Activated naive CD4-positive, alpha-beta T cell treated with Interleukin-2 at 50 U/mL for 16 hours (primary cell): ENCODE results near the gene RPL37A.
"Not testable (repeated sequence)": the region's sequence is repeated elsewhere in the genome, so short reads cannot be mapped to it uniquely, and the experiment has no call there.

ENCODE experiments used
- DNase-seq: peaks from one replicate; pipeline ENCODE4 v3.0.0-alpha.2; 2020

RPL37A gene

DNA sequence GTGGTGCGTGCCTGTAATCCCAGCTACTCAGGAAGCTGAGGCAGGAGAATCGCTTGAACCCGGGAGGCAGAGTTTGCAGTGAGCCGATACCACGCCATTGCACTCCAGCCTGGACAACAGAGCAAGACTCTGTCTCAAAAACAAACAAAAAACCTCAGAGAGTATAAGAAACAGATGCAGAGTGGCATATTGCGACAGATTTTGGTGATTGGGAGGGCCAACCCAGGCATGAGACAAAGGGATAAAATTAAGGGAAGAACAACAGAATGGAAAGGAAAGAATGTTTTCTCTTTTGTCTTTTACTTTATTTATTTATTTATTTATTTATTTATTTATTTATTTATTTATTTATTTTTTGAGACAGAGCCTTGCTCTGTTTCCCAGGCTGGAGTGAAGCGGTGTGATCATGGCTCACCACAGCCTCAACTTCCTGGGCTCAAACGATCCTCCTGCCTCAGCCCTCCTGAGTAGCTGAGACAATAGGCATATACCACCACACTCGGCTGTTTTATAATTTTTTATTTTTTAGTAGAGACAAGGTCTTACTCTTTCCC, 20.0 kb downstream of the RPL37A start:
- not testable (repeated sequence) for DNase-seq

DNA sequence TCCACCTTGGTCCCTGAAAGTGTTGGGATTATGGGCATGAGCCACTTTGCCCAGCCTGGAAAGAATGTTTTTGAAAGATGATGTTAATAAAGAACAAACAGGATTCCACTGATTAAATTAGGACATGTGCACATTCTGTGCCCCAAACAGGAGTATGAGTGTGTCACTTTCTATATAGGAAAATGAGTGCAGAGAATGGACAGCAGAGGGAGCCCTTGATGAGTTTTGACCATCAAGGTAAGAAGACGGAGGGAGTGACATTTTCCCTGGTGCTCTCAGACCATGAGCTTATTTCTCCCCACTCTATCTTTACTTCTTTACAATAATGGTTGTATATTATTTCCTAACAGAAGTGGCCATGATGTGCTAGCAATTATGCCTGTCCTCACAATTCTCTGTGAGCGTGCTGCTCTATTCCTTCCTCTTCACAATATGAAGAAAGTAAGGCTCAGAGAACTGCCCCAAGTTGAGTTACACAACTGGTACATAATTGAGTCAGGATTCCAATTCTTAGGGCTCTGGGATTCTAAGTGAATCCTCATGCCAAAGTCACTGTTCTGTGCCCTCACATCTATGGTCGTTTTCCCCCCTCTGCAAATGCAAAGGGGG, 20.6 kb downstream of the RPL37A start:
- peak; percentile 17 for DNase-seq

DNA sequence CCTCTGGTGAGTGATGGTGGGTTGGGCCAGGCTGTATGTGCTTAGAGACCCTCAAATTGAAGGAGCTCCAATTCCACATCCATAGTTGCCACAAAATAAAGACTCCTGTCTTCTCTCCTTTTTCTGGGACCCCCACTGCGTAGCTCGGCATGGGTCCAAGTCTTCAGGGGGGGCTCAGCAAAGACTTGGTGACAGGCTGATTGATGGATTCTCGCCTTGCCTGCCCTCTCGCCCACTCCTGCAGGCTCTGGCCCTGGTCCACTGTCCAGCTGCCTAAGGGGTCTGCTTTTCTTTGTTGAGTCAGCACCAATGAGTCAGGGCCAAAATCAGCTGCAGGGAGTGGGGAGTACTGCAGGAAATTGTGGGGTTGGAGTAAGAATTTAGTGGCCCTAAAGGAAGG, 21.5 kb downstream of the RPL37A start:
- DNase-seq: no peak

DNA sequence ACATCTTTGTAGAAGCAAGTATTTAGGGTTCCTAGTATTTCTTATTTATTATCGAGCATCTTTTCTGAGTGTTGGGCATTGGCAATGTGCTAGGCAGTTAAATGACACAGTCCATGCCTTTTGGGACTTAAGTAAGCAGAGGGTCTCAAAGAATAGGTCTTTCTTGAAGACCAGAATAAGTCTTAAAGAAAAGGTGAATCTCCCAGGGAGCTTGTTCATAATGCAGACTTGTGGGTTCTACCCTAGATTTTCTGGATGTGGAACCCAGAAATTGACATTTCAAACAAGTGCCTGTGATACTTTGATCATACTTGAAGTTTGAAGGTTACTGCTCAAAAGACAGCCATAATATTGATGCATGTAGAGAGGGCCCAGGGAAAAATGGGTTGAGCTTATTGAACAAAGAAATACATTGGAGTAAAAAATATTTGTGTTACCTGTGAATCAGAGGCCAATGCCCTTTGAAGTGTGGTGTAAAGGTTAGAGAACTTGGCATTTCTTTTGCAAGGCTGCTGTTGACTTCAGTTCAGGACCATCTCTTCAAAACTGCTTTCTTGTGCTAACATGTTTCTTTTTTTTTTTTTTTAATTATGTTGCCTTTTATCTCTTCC, 24.4 kb downstream of the RPL37A start:
- DNase-seq: no peak

DNA sequence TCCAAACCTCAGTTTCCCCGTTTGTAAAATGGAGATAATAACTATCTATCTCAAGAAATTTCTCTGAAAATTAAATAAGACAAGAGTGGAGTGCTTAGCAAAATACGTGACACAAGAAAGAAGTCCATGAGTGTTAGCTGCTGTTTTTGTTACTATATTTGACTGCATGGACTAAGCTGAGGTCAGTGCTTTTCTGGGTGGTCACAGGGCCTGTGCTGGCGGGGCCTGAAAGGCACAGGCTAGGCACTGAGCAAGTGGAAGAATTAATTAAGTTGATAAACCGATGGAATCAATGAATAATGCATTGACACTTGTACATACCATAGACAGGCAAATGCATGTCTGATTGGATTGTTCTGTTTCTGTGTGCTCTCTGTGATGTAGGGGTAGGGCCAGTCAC, 27.3 kb downstream of the RPL37A start:
- DNase-seq: no peak

DNA sequence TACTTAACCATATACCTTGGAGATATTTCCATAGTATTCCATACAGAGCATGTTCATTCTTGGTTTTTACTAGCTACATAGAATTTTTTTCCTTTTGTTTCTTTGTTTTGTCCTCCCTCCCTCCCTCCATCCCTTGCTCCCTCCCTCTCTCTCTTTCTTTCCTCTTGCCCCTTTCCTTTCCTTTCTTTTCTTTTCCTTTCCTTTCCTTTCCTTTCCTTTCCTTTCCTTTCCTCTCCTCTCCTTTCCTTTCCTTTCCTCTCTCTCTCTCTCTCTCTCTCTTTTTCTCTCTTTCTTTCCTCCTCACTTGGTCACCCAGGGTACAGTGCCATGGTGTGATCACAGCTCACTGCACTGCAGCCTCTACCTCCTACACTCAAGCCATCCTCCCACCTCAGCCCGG, 28.3 kb downstream of the RPL37A start:
- DNase-seq: no peak

DNA sequence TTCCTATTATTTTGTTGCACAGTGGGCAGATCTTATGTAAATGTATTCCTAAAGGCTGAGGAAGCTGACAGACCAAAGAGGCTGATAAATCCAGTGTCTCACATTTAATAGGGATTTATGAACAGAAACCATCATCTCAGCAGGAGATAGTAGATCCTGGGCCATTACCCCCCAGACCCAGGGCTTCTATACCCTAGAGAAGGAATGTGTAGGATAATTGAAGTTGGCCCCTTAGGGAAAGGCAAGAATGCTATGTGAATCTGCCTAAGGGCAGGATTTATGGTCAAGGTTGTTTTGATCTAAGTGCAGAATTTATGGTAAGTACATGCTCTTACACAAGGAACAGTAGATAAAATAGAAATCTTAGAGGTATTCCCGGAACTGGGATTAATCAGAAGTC, 29.0 kb downstream of the RPL37A start:
- no peak for DNase-seq

DNA sequence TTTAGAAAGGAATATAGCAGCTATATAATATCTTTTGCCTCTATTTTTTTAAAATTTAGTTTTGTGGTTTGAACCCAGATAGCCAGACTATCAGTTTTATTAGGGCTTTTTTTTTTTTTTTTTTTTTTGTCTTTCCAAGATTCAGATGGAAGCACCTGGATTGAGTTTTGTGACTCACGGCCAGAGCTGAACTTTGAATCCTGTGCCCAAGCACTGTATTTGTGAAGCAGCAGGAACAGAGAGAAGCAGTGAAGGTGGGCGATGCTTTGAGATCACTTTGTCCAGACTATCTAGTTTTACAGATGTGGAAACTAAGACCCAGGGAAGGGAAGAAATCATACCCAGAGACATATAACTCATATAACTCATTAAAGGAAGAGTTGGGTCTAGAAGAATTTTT, 33.9 kb downstream of the RPL37A start:
- DNase-seq: no peak

DNA sequence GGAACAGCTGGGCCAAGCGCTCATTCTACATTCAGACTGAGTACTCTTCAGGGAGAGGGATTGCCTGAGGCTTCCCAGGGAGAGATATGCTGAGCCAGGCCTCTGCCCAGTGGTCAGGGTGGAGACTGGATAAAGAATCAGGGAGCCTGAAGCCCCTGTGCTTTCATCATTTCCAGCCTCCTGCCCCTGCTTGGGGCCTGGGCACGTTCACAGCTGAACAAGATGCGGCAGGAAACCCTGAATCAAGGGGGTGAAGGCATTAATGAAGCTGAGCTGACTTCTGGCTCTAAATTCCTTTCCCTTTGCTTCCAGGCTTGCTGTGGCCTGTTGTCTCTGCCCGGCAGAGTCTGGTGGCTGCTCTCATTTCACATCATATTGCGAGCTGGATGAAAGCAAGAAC, 35.0 kb downstream of the RPL37A start:
- no peak for DNase-seq

DNA sequence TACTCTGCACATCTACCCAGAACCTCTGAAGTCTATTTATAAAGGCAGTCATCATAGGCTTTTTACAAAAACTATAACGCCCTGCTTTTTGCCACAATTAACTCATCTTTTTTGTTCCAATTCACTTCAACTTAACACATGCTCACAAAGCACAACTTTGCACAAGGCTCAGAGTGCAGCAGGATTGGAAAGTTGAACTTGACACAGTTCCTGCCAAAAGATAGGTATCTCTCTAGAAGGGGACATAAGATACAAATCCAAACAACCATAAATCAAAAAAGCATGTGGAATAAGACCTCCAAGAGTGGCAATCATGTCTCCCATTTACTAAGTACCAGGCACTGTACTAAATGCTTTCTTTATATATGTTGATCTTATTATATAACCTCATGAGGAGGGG, 36.2 kb downstream of the RPL37A start:
- no peak for DNase-seq

DNA sequence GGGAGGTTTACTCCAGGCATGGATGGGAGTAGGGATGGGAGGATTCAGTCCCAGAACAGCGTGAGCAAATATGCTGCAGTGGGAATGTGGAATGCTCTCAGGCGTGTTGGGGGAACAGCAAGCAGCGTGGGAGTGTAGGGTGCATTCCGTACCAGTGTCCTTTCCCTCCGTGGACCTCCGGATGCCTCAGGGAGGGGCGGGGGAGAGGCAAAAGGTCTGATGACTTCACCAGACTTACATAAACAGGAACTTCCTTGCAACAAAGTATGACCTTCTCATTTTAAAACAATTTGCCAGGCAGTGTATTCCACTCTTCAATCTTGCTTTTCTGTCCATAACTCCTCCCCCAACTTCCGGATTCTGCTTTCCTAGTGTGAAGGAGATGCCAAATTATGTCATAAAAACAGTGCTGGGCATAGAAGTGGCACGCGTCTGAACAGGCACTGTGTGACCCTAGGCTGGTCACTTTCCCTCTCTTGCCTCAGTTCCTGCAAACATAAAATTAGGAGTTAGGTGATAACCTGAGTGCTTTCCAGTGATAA, 36.9 kb downstream of the RPL37A start:
- no peak for DNase-seq

DNA sequence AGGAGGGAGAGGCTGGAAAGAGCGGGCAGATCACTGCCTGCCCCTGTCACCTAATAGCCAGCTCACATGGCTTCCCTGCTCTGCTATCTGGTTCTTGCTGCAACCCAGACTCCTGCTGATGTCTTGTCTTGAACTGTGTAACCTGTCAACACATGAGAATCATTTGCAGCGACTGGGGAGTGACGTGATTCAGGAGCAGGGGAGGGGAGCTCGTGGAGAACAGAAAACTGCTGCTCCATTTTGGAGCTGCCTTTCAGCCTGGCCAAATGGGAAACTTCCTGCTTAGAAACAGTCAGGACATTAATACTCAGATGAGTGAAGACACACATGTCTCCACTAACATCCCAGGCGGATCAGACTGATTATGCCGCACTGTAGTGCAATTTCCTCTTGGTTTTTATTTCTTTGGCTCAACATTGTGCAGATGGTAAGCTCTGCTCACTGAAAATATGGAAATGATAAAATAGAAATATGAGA, 38.1 kb downstream of the RPL37A start:
- no peak for DNase-seq

DNA sequence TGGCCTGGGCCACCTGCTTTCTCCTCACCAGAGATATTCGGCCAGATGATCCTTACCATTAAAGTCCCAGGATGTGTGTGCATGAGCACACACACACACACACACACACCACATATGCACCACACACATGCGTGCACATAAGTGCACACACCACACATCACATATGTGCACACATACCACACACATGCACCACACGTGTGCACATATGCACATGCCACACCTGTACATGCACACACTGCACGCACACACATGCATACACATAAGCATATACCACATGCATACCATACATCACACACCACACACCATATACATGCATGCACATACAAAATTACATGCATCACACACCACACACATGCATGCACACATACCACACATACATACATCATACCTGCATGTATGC, 38.7 kb downstream of the RPL37A start:
- DNase-seq: no peak

DNA sequence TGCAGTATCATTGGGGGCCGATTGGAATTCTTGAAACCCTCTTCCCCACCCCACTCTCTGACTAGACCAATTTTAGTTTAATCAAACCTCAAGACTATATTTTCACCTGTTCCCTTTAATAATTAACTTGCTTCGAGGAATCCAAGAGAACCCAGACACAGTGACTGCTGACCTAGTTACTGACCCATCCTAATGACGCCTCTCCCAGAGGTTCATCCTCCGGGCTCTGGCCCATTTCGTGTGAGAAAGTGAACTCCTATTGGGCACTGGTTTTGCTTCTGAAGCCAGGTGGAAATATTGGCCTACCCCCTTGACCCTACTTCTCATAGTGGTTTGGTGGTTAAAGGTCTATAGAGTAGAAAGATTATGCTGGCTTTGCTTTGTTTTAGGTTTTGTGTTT, 39.9 kb downstream of the RPL37A start:
- no peak for DNase-seq

DNA sequence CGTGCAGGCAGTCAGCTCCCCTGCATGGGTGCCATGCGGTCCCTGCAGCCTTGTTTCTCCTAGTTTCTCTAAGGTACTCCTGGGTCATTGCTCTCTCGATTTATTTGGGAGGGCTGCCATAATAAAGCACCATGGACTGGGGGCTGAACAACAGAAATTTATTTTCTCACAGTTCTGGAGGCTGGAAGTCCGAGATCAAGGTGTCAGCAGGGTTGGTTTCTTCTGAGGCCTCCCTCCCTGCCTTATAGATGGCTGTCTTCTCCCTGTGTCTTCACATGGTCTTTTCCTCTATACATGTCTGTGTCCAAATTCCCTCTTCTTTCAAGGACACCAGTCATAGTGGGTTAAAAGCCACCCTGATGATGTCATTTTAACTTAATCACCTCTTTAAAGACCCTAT, 40.5 kb downstream of the RPL37A start:
- DNase-seq: no peak

DNA sequence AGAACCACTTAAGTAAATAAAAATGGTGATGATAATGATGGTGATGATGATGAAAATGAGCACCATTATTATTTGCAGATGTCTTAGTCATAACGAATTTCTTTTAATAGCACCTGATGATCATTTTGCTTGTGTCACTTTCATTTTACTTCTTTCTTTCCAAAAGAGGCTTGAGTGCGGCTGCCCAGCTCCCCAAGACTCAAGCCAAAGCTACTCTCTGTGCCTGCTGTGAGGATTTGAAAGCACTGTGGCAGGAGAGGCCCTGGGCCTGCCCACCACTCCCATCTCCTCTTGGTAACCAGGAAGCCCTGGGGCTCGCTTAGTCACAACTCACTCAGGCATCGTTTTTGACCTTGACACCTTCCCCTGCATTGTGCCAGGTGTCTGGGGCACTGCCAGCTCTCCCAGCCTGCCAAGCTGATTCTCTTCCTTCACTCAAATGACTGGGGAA, 41.2 kb downstream of the RPL37A start:
- DNase-seq: no peak

DNA sequence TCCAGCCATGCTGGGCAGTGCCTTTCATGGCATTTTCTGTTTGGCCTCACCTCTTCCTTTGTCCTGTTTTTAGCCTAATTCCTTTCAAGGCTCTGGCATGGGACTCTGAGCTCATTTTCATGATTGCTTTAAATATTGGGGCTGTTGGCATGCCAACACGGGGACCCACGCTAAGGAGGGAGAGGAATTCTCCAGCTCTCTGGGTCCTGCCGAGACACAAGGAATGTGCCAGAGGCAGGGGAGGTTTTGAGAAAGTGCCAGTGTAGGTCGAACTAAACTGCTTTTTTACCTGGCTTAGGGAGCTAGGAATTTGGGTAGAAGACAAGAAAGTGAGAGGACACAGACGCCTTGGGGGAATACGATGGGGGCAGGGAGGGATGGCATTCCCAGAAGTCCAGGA, 42.3 kb downstream of the RPL37A start:
- no peak for DNase-seq

DNA sequence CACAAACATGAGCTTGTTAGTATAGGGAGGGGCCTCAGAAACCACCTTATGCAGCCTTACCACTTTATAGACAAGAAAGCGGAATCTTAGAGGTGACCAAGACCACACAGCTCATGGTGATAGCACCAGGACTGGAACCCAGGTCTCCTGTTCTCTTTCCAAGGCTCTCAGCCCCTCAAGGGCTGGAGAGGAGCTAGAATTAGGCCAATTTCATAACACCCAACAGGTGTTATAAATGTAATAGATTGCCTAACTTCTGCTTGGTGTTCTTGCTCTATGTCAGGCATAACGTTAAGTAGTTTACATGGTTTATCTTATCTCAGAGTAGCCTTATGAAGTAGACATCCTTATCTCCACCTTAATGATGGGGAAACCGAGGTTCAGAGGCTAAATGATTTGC, 42.9 kb downstream of the RPL37A start:
- no peak for DNase-seq

DNA sequence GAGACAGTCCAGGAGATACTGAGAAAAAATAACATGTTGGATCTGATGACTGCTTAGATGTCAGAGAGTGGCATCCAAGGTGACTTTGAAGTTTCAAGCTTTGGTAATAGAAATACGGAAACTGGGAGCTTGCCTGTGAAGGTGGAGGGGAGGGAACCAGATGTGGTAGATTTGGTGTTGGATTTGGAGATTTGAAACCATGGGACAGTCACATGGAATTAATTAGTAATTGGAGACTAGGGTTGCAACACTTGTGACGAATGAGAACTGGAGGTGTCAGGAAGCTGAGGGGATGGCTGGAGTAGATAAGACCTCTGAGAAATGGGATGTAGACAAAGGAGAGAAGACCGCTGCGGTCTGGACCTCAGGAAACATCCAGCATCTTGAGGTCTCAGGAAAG, 46.7 kb downstream of the RPL37A start:
- DNase-seq: no peak

DNA sequence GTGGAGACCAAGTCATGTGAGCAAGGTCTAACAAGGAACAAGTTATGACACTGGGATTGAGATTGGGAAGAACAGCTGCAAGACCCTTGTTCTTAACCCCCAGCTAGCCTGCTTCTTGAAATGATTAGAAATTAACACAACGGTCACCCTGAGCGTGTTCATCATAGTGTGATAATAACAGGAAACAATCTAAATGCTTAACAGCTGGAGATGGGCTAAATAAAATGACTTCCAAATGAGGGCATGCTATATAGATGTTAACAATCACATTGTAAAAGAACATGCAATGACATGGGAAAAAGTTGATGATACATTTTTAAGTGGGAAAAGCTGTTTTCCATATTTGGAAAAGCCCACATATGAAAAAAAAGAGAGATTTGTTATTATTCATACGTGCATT, 47.6 kb downstream of the RPL37A start:
- no peak for DNase-seq

DNA sequence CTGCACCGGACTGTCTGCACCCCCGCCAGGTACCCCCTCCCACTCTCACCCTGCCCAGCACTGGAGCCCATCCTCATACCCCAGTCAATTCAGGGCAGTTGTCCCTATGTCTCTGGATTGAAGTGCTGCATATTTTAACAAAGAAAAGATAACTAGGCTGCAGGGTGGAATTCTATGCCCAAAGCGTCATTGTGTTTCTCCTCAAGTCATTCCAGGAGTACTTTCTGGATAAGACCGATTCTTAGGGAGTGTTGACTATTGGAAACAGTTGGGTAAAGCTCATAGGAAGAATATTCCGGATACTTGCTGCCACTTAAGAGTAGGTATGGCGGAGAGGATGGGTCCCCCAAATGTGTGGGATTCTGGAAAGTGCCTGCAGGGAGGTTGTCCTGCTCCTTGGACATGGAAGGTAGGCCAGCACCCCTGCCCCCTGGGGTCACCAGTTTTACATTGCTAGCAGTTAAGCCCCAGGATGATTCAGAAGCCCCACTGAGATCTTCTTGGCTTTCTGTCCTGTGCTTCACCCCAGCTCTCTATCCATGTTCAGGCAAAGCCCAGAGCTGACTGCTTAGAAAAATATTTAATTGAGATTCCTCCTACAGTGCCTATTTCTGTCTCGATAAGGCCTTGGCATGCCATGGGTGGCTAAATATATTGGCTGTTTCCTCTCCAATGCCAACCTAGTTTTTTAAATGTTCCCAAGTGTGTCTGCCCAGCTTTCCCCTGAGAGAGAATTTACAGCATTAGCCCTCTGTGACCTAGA, 48.2 kb downstream of the RPL37A start:
- DNase-seq: no peak

DNA sequence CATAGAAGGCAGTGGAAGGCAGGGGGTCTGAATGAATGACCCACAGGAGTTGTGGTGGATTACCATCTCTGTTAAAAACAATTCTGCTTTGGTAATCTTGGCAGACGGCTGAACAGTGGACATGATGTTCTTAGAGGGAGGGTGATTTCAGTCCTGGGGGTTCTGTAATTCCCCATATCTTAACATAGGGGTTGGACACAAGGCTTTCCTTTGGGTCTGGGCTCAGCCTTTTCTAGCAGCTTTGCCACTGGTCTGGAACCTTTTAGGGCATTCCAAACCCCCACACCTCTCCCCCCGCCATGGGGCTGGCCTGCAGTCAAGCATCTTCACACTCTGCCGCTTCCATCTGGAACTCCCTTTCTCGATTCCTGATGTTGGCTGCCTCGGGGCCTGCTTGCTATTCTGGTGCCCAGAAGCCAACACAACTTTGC, 50.3 kb downstream of the RPL37A start:
- no peak for DNase-seq

DNA sequence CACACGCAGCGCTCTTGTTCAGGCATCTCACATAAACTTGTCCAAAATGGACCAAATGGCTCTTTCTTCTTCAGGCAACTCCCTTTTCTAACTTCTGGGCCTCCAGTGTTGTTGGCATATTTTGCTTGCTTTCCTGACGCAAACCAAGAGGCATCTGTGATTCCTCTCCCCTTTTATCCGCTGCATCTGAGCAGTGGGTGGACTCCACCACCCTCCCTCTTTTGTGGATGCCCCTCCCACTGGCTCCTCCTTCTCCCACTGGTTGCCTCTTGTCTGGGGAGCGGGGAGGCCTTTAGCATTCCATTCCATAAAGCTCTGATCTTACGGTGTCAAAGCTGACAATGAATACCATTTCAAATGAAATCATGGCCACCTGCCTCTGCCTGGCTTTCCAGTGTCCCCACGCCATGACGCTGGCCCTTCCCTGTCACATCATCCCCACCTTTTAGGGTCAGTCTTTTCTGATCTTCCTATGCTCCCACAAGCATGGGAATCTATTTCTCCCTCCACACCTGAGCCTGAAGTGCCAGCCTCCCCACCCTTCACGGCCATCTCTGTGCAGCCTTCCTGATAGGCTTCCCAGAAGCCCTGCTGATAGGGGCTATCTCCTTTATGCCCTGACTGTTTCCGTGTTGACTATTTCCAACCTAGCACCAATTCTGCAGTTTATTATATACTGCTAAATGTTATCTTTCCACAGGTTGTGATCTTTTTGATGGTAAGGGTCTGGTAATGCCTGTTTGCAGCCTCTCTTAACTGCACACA, 51.5 kb downstream of the RPL37A start:
- DNase-seq: no peak
